Small intestine (tissue), 7 donors: ENCODE measurements around the gene CYGB. TPM values are rescaled to one million over a fixed set of nuclear protein-coding genes. Genes with fewer than 3 reads are reported as not detected.
A peak's percentile ranks its signal among the peaks of the same experiment; 100 is the strongest.
"Not testable (repeated sequence)": the region's sequence is repeated elsewhere in the genome, so short reads cannot be mapped to it uniquely, and the experiment has no call there.

Experiments used
- DNase-seq, 2 donors: peaks; one replicate each; pipeline versions ENCODE4 v3.0.0 to v3.0.0-alpha.2; 2013
- FAIRE-seq: peaks from 2 replicates; lab custom pipeline; 2012; peaks lifted over from hg19 to GRCh38; lab: Jason Lieb, UNC
- H3K27ac ChIP-seq, 3 donors: one replicate each; pipeline ENCODE4 v1.5.1; 2013; ENCODE audit warnings: low read length in 2 of 3, mild to moderate bottlenecking in 2 of 3, control low read depth in 1 of 3, inconsistent platforms in 1 of 3, low read depth in 1 of 3, moderate library complexity in 1 of 3
- H3K27me3 ChIP-seq, 3 donors: one replicate each; pipeline ENCODE4 v1.6.1; 2013; ENCODE audit warnings: low read length in 3 of 3, inconsistent platforms in 1 of 3; ENCODE audit not compliant: control insufficient read depth in 3 of 3, insufficient read depth in 3 of 3
- H3K36me3 ChIP-seq, 3 donors: one replicate each; pipeline ENCODE4 v1.6.1; 2013; ENCODE audit warnings: low read length in 3 of 3, inconsistent platforms in 1 of 3, low read depth in 1 of 3, mild to moderate bottlenecking in 1 of 3, moderate library complexity in 1 of 3; ENCODE audit not compliant: control insufficient read depth in 3 of 3, insufficient read depth in 2 of 3
- H3K4me1 ChIP-seq, 3 donors: one replicate each; pipeline ENCODE4 v1.6.1; 2013; ENCODE audit warnings: low read length in 2 of 3, inconsistent platforms in 1 of 3, low read depth in 1 of 3, mild to moderate bottlenecking in 1 of 3, moderate library complexity in 1 of 3; ENCODE audit not compliant: control insufficient read depth in 3 of 3, insufficient read depth in 2 of 3
- H3K4me3 ChIP-seq, 3 donors: one replicate each; pipeline ENCODE4 v1.5.1; 2013; ENCODE audit warnings: low read length in 3 of 3, control low read depth in 1 of 3, inconsistent platforms in 1 of 3, low read depth in 1 of 3, mild to moderate bottlenecking in 1 of 3, moderate library complexity in 1 of 3
- H3K9me3 ChIP-seq, 2 donors: one replicate each; pipeline ENCODE4 v1.6.1; 2013; ENCODE audit warnings: low read depth in 1 of 2, low read length in 1 of 2; ENCODE audit not compliant: control insufficient read depth in 2 of 2, insufficient read depth in 1 of 2
- WGBS, 3 donors: extraction: QIAGEN DNeasy Blood & Tissue Kit; methylation state at CpG; one replicate each; pipeline ENCODE4 v1.1.7; 2013; 5-methylcytosine and 5-hydroxymethylcytosine counted together
- polyA plus RNA-seq, 4 donors: library from polyadenylated mRNA; stranded (reverse) in 3 of 4; unstranded in 1 of 4; fragments of 200-250 nt in 3 of 4; fragments of 120-200 nt in 1 of 4; gene quantifications; one replicate each; pipeline versions ENCODE4 v1.2.1 to v1.2.3, GENCODE V29; 2013
- donor health status: healthy with polysubstance abuse.
- donor health status: control.
- donor health status: control.
- donor health status: Bipolar disorder and iron deficiency.
- donor health status: healthy.

Gene CYGB
- polyA plus RNA-seq, 4 donors: 1.1 to 35.4 (median 12.0) TPM

DNA sequence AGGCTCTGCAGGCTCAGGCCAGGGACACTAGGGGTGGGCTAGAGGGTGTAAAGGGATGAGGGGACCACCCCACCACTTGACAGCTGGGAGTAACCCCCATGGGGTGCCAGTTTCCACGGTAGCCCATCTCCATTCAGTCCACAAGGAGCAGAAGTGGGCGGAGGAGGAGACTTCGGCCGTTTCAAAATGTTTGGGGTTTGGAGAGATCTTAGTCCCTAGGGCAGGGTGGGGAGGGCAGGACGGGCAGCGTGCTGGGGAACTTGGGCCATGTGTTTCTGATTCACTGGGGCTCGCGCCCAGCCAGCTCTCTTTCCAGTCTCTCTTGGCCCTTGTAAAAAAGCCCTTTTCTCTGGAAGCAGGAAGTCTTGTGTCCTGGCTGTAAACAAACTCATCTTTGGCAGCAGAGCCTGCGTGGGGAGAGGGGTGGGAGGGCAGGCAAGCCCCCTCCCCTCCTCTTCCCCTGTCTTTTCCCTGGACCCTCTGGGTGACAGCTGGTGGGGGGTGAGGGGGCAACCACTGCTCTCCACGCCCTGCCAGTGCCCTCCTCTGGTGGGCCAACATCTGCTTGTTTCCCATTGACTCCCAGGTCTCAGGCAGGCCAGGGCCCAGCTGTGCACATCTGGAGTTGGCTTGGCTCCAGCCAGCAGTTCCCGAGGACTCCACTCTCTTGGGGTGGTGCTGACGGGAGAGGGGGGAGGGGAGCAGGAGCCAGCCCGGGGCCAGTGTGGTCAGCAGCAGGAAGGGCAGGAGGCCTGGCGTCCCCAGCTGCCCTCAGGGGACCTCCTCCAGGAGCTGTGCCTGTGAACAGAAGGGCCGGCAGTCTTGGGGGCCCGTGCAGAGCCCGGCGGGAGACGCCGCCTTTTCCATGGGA lies 8.1 kb downstream of the CYGB start:
- H3K36me3 ChIP-seq: peaks cover 0 to 17% (median 0%) of the 10 kb centered on the region in 3 donors
- no peaks in the 10 kb centered on the region for H3K9me3 ChIP-seq
- peaks cover 4 to 39% (median 10%) of the 10 kb centered on the region in 3 donors for H3K4me1 ChIP-seq
- H3K27me3 ChIP-seq: peaks cover 0 to 6% (median 0%) of the 10 kb centered on the region in 3 donors
- FAIRE-seq (no peak), DNase-seq (peak in 1 of 2 donors; percentile 75)
- no peak overlapping the region for H3K4me3 ChIP-seq
- peak overlapping the region in 2 of 3 donors; percentile 81 to 89 for H3K27ac ChIP-seq
- WGBS, 3 donors: 36 to 47% (median 41%) methylated on average over 20 of the region's 20 CpGs

DNA sequence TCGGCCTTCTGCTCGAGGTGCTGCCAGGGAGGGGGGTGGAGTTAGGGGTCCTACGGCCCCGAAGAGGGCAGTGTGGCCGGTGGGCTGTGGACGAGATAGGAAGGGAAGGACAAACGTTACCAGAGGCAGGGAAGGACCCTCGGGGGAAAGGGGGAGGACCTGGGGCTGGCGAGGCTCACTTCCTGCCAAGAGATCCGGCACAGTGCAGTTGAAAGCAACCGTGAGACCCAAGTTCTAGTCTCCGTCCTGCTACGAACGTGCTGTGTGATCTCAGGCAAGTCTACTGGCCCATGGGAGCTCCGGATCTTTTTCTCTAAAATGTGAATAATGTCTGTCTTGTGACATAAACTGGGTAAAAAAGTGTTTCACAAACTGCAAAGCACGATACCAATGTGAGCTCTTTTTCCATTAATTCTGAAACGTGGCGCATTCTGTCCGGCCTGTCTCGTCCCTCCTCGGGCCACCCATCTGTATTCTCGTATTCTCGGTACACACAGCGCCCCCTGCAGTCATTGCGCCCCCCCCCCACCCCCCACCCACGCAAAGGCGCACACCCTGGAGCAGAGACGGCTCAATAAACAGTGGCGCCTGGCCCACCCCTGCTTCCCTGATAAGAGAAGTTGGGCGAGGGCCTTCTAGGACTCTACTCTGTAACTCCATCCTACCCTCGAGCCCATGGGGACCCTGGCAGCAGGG lies 8.8 kb downstream of the CYGB start:
- H3K36me3 ChIP-seq: peaks cover 0 to 15% (median 0%) of the 10 kb centered on the region in 3 donors
- peak overlapping the region in 1 of 3 donors; percentile 34 for H3K4me3 ChIP-seq
- H3K27ac ChIP-seq: peak overlapping the region in 2 of 3 donors; percentile 81 to 89
- FAIRE-seq: no peak
- no peak for DNase-seq
- WGBS, 3 donors: 46 to 49% (median 48%) methylated on average over 31 of the region's 31 CpGs
- peaks cover 4 to 39% (median 10%) of the 10 kb centered on the region in 3 donors for H3K4me1 ChIP-seq
- no peaks in the 10 kb centered on the region for H3K9me3 ChIP-seq
- peaks cover 0 to 6% (median 0%) of the 10 kb centered on the region in 3 donors for H3K27me3 ChIP-seq

DNA sequence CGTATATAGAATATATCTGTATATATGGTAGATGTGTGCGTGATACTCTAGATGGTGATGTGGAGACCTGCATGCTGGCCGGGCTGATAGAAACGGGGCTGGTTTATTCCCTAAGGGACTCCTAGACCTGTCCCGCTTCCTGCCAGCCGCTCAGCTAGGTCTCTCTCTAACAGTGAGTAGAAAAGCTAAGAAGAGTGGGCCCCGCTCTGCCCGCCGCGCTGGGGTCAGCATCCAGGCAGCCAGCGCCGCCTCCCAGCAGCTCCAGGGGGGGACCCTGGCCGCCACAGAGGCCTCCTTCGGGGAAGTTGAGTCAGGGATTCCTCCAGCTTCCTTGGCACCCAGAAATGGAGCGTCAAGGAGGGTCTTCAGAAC lies 9.4 kb downstream of the CYGB start:
- DNase-seq: no peak
- Histone ChIP-seq H3K9me3 (no peaks in the 10 kb centered on the region), H3K4me1 (peaks cover 4 to 39% (median 10%) of the 10 kb centered on the region in 3 donors), H3K4me3 (peak overlapping the region in 1 of 3 donors; percentile 34), H3K36me3 (peaks cover 0 to 15% (median 0%) of the 10 kb centered on the region in 3 donors), H3K27ac (peak overlapping the region in 2 of 3 donors; percentile 81 to 89), H3K27me3 (peaks cover 0 to 6% (median 0%) of the 10 kb centered on the region in 3 donors)
- no peak for FAIRE-seq
- WGBS, 3 donors: 67 to 83% (median 71%) methylated on average over 15 of the region's 15 CpGs

DNA sequence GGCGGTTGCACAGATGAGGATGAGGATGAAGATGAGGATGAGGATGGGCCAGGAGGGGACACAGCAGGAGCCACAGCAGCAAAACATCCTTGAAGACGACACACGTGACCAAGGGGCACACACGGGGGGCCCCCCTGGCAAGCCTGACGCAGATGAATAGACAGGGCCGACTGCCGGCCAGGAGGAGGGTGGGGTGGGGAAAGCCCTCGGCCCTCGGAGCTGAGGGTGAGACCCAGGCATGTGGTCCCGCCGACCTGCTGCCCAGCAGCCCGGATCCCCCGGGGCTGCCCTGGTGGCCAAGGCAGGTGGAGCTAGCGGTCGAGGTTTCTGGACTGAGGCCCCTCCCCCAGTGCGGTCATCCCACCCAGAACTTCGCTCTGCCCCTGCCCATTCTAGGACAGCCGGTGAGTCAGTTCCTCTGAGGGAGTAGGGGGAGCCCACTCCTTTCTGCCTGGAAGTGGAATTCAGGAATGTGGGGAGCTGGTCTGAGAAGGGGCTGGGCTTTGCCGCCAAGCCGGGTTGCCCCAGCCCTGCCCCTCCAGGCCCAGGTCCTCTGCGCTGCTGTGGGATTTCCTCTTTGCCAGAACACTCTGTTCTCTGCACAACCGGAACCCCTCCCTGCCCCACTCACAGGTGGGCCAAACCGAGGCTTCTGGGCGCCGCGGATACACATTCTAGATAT lies 9.9 kb downstream of the CYGB start:
- Histone ChIP-seq H3K4me1 (peaks cover 4 to 39% (median 10%) of the 10 kb centered on the region in 3 donors), H3K36me3 (peaks cover 0 to 15% (median 0%) of the 10 kb centered on the region in 3 donors), H3K27ac (peak overlapping the region in 2 of 3 donors; percentile 24 to 89), H3K4me3 (no peak overlapping the region), H3K9me3 (no peaks in the 10 kb centered on the region), H3K27me3 (peaks cover 0 to 6% (median 0%) of the 10 kb centered on the region in 3 donors)
- no peak for FAIRE-seq
- DNase-seq: peak; percentile 35 to 44
- WGBS, 3 donors: 32 to 44% (median 42%) methylated on average over 24 to 26 of the region's 26 CpGs

DNA sequence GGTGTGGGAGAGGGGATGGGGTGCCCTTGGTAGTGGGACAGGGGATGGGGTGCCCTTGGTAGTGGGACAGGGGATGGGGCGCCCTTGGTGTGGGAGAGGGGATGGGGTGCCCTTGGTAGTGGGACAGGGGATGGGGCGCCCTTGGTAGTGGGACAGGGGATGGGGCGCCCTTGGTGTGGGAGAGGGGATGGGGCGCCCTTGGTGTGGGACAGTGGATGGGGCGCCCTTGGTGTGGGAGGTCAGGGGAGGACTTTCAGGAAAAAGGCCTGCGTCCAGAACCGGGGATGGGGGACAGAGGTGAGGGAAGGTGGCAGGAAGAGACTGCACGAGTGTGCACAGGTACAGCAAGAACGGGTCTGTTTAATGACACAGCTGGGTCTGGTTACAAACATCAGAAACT lies 10.5 kb downstream of the CYGB start:
- not testable (repeated sequence) for FAIRE-seq
- 58 to 63% (median 62%) methylated on average over 6 to 9 of the region's 9 CpGs for WGBS, 3 donors
- H3K27ac ChIP-seq: peak overlapping the region in 2 of 3 donors; percentile 24 to 89

DNA sequence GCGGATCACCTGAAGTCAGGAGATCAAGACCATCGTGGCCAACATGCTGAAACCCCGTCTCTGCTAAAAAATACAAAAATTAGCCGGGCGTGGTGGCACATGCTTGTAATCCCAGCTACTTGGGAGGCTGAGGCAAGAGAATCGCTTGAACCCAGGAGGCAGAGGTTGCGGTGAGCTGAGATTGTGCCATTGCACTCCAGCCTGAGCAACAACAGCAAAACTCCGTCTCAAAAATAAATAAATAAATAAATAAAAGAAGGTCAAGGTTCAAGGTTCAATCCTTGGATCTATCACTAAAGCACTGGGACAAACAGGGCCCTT lies 12.0 kb downstream of the CYGB start:
- FAIRE-seq, H3K4me3 ChIP-seq, H3K27me3 ChIP-seq, H3K9me3 ChIP-seq, H3K36me3 ChIP-seq, DNase-seq: not testable (repeated sequence)
- 57 to 79% (median 60%) methylated on average over 8 of the region's 8 CpGs for WGBS, 3 donors
- peak overlapping the region in 1 of 3 donors; percentile 16 for H3K27ac ChIP-seq
- peaks cover 4 to 33% (median 6%) of the 10 kb centered on the region in 3 donors for H3K4me1 ChIP-seq

More for the DNA sequence above, 10.5 kb downstream of the CYGB start:
- H3K9me3 ChIP-seq, H3K27me3 ChIP-seq, H3K4me3 ChIP-seq, DNase-seq: not testable (repeated sequence)
- Histone ChIP-seq H3K4me1 (peaks cover 4 to 39% (median 10%) of the 10 kb centered on the region in 3 donors), H3K36me3 (peaks cover 0 to 15% (median 0%) of the 10 kb centered on the region in 3 donors)

DNA sequence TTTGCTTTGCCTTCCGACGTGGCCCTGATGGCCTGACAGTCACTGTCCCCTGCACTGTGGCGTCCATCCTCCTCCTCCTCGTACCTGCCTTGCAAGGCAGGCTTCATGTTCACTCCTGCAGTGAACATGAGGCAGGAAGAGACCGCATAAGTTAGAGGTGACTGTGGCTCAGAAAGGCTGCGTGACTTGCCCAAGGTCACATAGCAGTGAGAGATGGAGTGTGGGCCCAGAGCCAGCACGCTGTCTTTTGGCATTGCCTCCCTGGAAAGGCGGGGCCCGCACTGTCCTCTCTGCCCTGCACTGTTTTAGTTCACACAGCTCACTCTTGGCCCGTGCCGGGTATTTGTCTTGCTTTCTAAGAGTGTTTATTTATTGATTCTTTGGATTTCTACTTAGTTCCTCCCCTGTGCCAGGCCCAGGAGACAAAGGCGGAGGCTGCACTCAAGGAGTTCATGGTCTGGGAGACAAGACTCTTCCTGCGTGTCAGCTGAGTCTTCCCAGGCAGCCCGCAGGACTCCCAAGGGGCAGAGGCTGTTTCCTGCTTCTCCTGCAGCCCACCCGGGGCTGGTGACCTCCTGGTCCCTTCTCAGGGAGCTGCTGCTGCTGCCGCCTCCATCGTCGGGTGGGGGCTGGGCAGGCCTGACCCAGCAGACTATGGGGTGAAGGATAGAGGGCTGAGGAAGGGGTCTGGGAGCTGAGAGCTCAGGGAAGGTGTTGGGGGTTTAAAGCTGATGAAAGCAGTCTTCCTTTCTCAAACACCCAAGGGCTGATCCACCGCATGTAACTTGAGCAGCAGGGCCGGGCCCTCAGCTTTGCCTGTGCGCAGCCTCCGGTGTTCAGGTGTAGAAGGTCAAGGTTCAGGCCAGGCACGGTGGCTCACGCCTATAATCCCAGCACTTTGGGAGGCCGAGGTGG lies 12.7 kb downstream of the CYGB start:
- FAIRE-seq: no peak
- Histone ChIP-seq H3K9me3 (no peaks in the 10 kb centered on the region), H3K36me3 (peaks cover 0 to 2% (median 0%) of the 10 kb centered on the region in 3 donors), H3K27ac (peak overlapping the region in 1 of 3 donors; percentile 16), H3K27me3 (peaks cover 0 to 6% (median 0%) of the 10 kb centered on the region in 3 donors), H3K4me1 (peaks cover 4 to 27% (median 6%) of the 10 kb centered on the region in 3 donors), H3K4me3 (no peak overlapping the region)
- WGBS, 3 donors: 34 to 50% (median 43%) methylated on average over 25 of the region's 25 CpGs
- DNase-seq: peak; percentile 42 to 60
